IMR-90 (cell line): Measurements from ENCODE around the gene ANKRD63. TPM values are rescaled to one million over a fixed set of nuclear protein-coding genes. Genes with fewer than 3 reads are reported as not detected.

ENCODE experiments used
- ATAC-seq: fragments of 200-7000 bp; cut with Tn5 transposase; 2 replicates; pipeline ENCODE4 v1.9.1; 2020; ENCODE audit warnings: low read depth, mild to moderate bottlenecking, moderate library complexity
- BruUV-seq: library from RNA; stranded (reverse); fragments of 400-500 nt; replicated peaks from 2 replicates; lab custom pipeline; 2021; lab: Mats Ljungman, UMichigan
- CTCF ChIA-PET: fragments of 300-600 bp; formaldehyde crosslinking; extraction: SDS; loops from one replicate; lab custom pipeline; 2021; ENCODE audit warnings: antibody characterized with exemption; lab: Yijun Ruan, JAX
- POLR2A ChIA-PET: fragments of 300-600 bp; sonication (Branson Sonifier 250); formaldehyde crosslinking; loops from one replicate; lab custom pipeline; 2022; ENCODE audit warnings: antibody characterized with exemption; ENCODE audit not compliant: unreplicated experiment; lab: Charles Lee
- DNase-seq: peaks from one replicate; pipeline ENCODE4 v3.0.0; 2013
- H2AFZ ChIP-seq: replicated peaks from 2 replicates; pipeline ENCODE3; 2013; ENCODE audit warnings: low read length, mild to moderate bottlenecking; ENCODE audit not compliant: poor library complexity
- H2AK5ac ChIP-seq: 2 replicates; pipeline ENCODE4 v1.6.1; 2013; ENCODE audit warnings: low read depth, low read length, inconsistent platforms
- H2AK9ac ChIP-seq: replicated peaks from 2 replicates; pipeline ENCODE3; 2013; ENCODE audit warnings: mild to moderate bottlenecking, low read depth, low read length, moderate library complexity; ENCODE audit not compliant: poor library complexity
- H2BK120ac ChIP-seq: 2 replicates; pipeline ENCODE4 v1.6.1; 2013; ENCODE audit warnings: low read depth, low read length, inconsistent platforms
- H2BK15ac ChIP-seq: 3 replicates; pipeline ENCODE4 v1.6.1; 2013; ENCODE audit warnings: low read depth, low read length, inconsistent platforms
- H2BK20ac ChIP-seq: 2 replicates; pipeline ENCODE4 v1.6.1; 2013; ENCODE audit warnings: low read depth, mild to moderate bottlenecking, inconsistent platforms, low read length, moderate library complexity
- H2BK5ac ChIP-seq: 2 replicates; pipeline ENCODE4 v1.6.1; 2013; ENCODE audit warnings: mild to moderate bottlenecking, low read depth, low read length, inconsistent platforms; ENCODE audit not compliant: poor library complexity, severe bottlenecking
- H3K14ac ChIP-seq: replicated peaks from 2 replicates; pipeline ENCODE4 v1.6.1; 2013; ENCODE audit warnings: low read depth, low read length, inconsistent platforms
- H3K18ac ChIP-seq: 2 replicates; pipeline ENCODE4 v1.6.1; 2013; ENCODE audit warnings: low read depth, low read length, control low read depth
- H3K23ac ChIP-seq: 2 replicates; pipeline ENCODE4 v1.6.1; 2013; ENCODE audit warnings: low read depth, low read length, inconsistent platforms
- H3K27ac ChIP-seq: 2 replicates; pipeline ENCODE4 v1.5.1; 2013; ENCODE audit warnings: mild to moderate bottlenecking, control low read depth, low read length; ENCODE audit not compliant: insufficient read depth
- H3K27me3 ChIP-seq: 2 replicates; pipeline ENCODE4 v1.6.1; 2013; ENCODE audit warnings: low read length; ENCODE audit not compliant: control insufficient read depth, insufficient read depth
- H3K36me3 ChIP-seq: 2 replicates; pipeline ENCODE4 v1.6.1; 2013; ENCODE audit warnings: low read length, mixed read lengths; ENCODE audit not compliant: control insufficient read depth, insufficient read depth
- H3K4ac ChIP-seq: 2 replicates; pipeline ENCODE4 v1.6.1; 2013; ENCODE audit warnings: low read depth, low read length, inconsistent platforms
- H3K4me1 ChIP-seq: 2 replicates; pipeline ENCODE4 v1.6.1; 2013; ENCODE audit warnings: low read length, mixed read lengths; ENCODE audit not compliant: control insufficient read depth, insufficient read depth
- H3K4me2 ChIP-seq: 2 replicates; pipeline ENCODE4 v1.6.1; 2013; ENCODE audit warnings: low read depth, mild to moderate bottlenecking, control low read depth, low read length, moderate library complexity
- H3K4me3 ChIP-seq: 2 replicates; pipeline ENCODE4 v1.5.1; 2013; ENCODE audit warnings: low read depth, mild to moderate bottlenecking, control low read depth, low read length, moderate library complexity; ENCODE audit not compliant: insufficient read depth
- H3K56ac ChIP-seq: 2 replicates; pipeline ENCODE4 v1.6.1; 2013; ENCODE audit warnings: low read length, inconsistent platforms; ENCODE audit not compliant: insufficient read depth; ENCODE audit errors: extremely low read depth
- H3K79me1 ChIP-seq, 2 experiments: 2 replicates each; pipeline ENCODE4 v1.6.1; 2013; ENCODE audit warnings: low read length in 2 of 2, inconsistent platforms in 1 of 2, low read depth in 1 of 2
- H3K9ac ChIP-seq: 2 replicates; pipeline ENCODE4 v1.6.1; 2013; ENCODE audit warnings: low read depth, low read length, control low read depth
- H3K9me1 ChIP-seq: 2 replicates; pipeline ENCODE4 v1.6.1; 2013; ENCODE audit warnings: low read length, inconsistent platforms; ENCODE audit not compliant: insufficient read depth
- H3K9me3 ChIP-seq: 2 replicates; pipeline ENCODE4 v1.6.1; 2013; ENCODE audit warnings: low read length; ENCODE audit not compliant: control insufficient read depth, insufficient read depth
- H4K20me1 ChIP-seq: 2 replicates; pipeline ENCODE4 v1.6.1; 2013; ENCODE audit warnings: low read length, inconsistent platforms; ENCODE audit not compliant: insufficient read depth
- H4K5ac ChIP-seq: 2 replicates; pipeline ENCODE4 v1.6.1; 2013; ENCODE audit warnings: mild to moderate bottlenecking, low read depth, low read length, control low read depth
- H4K8ac ChIP-seq, 2 experiments: 2 replicates each; pipeline ENCODE4 v1.6.1; 2013; ENCODE audit warnings: low read depth in 2 of 2, low read length in 2 of 2, control low read depth in 1 of 2, inconsistent platforms in 1 of 2
- H4K91ac ChIP-seq: 2 replicates; pipeline ENCODE4 v1.6.1; 2013; ENCODE audit warnings: low read depth, low read length, inconsistent platforms; ENCODE audit not compliant: insufficient read depth
- CEBPB ChIP-seq: IDR thresholded peaks from 2 replicates; pipeline ENCODE4 v1.6.1; 2012; ENCODE audit warnings: low read depth, low read length, improper control_type of control experiment
- ELK1 ChIP-seq: fragments of 150-350 bp; IDR thresholded peaks from 2 replicates; pipeline ENCODE4 v1.6.1; 2016; ENCODE audit warnings: low read depth, mild to moderate bottlenecking, low read length, moderate library complexity, borderline replicate concordance
- POLR2A ChIP-seq: IDR thresholded peaks from 2 replicates; pipeline ENCODE4 v1.6.1; 2012; ENCODE audit warnings: mild to moderate bottlenecking, low read depth, low read length
- WGBS, 2 experiments: methylation state at CpG; one replicate each; pipeline versions ENCODE4 v1.1.5 to v1.1.7; 2013; ENCODE audit warnings: missing lambda C conversion rate in 2 of 2; ENCODE audit not compliant: insufficient read length in 1 of 2; ENCODE audit errors: extremely low coverage in 2 of 2; 5-methylcytosine and 5-hydroxymethylcytosine counted together
- dilution Hi-C: fragments of 300-500 bp; cut with HindIII; formaldehyde crosslinking; loops from one replicate; pipeline ENCODE4 v1.14.3; 2018; ENCODE audit warnings: low sequenced_read_pairs; ENCODE audit not compliant: unreplicated experiment
- in situ Hi-C: fragments of 300-500 bp; cut with MboI; formaldehyde crosslinking; loops from 3 replicates; pipeline ENCODE4 v1.14.3; 2019; ENCODE audit warnings: low sequenced_read_pairs, inconsistent platforms, mixed read lengths
- intact Hi-C: fragments of 100-400 bp; cut with micrococcal nuclease; formaldehyde crosslinking; loops from 2 replicates; pipeline ENCODE4 v1.10.0; 2022
- polyA plus RNA-seq, 3 experiments: library from polyadenylated mRNA; depleted of rRNA; stranded (reverse); fragments of >200 nt; gene quantifications; 2 replicates each; pipeline ENCODE4 v1.2.3, GENCODE V29; 2012; ENCODE audit warnings: low replicate concordance in 1 of 3
- total RNA-seq: library from RNA; depleted of rRNA; stranded (reverse); fragments of >200 nt; gene quantifications from 2 replicates; pipeline ENCODE4 v1.2.3, GENCODE V29; 2012

ANKRD63 gene
- total and polyA plus RNA-seq, 2 of the 4 experiments (the other 2 are of a cell fraction), result not detected

DNA sequence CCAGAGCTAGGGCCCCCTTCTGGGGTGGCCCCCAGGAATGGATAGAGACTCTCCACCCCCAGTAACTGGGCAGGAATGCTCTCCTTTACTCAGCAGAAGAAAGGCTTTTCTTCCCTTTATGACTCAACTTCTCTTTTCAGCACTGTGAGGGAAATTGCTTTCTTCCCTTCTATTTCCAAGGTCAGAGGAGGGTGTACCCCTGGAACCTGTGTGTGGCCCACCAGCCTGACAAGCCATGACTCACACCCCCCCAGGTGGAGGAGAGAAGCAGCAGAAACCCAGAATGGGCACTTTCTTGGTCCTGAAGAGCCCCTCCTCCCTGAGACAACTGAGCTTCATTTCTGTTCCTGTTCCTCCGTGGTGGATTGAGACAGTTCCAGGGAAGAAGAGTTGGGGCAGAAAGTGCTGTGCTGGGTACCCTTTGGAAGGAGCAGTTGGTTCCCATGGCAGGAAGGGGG is 2.7 kb upstream of the ANKRD63 start:
- in situ Hi-C loops (no loop called here), dilution Hi-C loops (no loop called here), intact Hi-C loops (no loop called here)
- H3K4me3 ChIP-seq, result no peak overlapping the region
- no peak overlapping the region for H2BK120ac ChIP-seq
- no peak overlapping the region for H2AFZ ChIP-seq
- H3K9me3 ChIP-seq, result no peaks in the 10 kb centered on the region
- no peak overlapping the region for H4K8ac ChIP-seq
- BruUV-seq, result no TSS peak
- no peaks in the 10 kb centered on the region for H3K9me1 ChIP-seq
- H3K27me3 ChIP-seq, result peaks cover 66% of the 10 kb centered on the region
- H2BK15ac ChIP-seq, result no peak overlapping the region
- DNase-seq, result no peak
- H3K9ac ChIP-seq, result no peak overlapping the region
- no peak overlapping the region for H3K14ac ChIP-seq
- no peak overlapping the region for H2BK5ac ChIP-seq
- no peaks in the 10 kb centered on the region for H4K20me1 ChIP-seq
- TF ChIP-seq CEBPB (no peak), ELK1 (no peak), POLR2A (no peak)
- no peak overlapping the region for H3K27ac ChIP-seq
- no peak overlapping the region for H3K18ac ChIP-seq
- no CpG with 5 or more reads among the region's 1 CpG for WGBS, 2 experiments
- ChIA-PET CTCF (interaction anchor here (1.3 kb wide), 1 partner anchor 68 kb away, joined by 3 read pairs; no protein-coding TSS in a partner anchor), POLR2A (no interaction called here)
- ATAC-seq, result peak; percentile 35
- H3K4me1 ChIP-seq, result peaks cover 9% of the 10 kb centered on the region
- H4K5ac ChIP-seq, result no peak overlapping the region
- no peak overlapping the region for H2BK20ac ChIP-seq
- no peak overlapping the region for H3K4ac ChIP-seq
- no peaks in the 10 kb centered on the region for H3K79me1 ChIP-seq
- H3K23ac ChIP-seq, result no peak overlapping the region
- no peak overlapping the region for H2AK9ac ChIP-seq
- H3K56ac ChIP-seq, result no peak overlapping the region
- no peak overlapping the region for H3K4me2 ChIP-seq
- H4K91ac ChIP-seq, result no peak overlapping the region
- H2AK5ac ChIP-seq, result no peak overlapping the region
- no peaks in the 10 kb centered on the region for H3K36me3 ChIP-seq
